Measurements from ENCODE around the gene MICAL2.

The MICAL2 gene

DNA sequence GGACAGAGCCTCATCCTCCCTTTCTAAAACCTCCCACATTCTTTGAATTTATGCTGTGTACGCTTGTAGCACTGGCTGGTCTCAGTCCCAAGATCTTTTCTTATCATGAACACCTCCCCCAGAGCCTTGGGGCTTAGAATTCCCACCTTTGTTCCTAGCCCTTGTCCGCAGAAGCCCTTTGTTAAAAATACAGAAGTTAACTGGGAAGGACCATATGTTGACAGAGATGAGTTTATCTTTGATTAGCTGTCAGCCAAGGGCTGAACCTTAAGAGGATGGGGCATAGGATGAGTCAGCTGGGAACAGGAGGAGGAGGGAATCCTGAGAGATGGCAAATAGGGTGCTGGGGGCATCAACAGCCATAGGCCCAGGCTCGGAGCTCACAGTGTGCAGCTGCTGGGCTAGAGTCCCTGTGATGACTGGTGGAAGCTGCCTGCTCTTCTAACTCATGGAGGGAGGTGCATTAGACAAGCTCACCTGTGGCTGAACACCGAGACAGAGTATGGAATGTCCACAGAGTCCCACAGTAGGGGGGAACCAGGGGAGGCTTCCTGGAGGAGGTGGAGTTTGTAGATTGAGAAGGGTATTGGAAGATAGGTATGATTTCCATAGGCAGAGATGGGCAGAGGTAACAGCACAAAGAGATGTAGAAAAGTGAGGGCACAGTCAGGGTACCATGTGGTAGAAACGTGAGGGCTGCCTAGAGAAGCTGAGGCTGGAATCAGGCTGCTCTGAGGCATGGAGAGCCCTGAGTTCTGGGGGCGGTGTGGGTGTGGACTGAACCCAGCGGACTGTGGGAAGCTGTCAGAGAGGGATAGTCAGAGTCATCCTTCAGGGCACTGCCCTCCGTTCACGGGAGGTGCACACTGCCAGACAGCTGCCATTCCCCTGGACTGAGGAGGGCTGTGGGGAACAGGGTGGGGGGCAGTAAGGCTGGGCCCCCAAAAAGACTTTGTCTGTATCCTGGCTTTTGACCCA, 9.9 kb downstream of the MICAL2 start:
- DNase-seq = peak; percentile 71

DNA sequence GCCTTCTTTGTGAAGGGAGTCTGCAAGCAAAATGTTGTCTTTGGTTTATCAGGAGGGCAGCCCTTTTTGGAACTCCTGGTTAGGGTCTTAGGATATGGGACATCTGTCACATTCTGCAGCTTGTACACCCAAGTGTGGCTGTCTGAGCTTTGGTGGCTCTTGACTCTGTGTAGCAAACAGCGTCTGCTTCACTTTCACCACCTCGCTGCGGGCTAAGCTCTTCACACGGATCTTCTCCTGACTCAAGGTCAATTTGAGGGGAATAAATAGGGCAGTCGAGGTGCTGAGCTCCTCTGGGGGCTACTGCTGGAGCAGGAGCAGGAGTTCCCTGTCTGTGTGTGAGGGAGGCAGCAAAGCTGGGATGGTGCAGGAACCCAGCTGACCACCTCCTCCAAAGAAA, 10.6 kb downstream of the MICAL2 start:
- no peak for DNase-seq

DNA sequence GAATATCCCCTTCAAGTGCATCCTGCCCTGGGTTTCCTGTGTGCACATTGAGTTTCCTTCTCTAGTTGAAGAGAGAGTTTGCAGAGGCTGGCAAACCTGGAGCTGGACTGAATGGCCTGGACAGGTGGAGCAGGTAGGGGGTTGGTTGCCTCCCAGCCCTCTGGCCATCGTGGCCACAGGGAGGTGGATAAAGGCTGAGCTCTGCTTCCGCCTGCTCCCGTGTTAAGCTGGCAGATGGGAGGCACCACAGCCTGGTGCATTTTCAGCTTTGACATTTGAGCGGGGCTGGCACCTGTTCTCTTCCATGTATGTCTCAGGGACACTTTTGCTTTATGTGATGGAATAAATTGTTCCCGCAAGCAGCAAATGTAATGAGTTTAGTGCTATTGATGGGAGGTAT, 11.1 kb downstream of the MICAL2 start:
- DNase-seq = no peak

DNA sequence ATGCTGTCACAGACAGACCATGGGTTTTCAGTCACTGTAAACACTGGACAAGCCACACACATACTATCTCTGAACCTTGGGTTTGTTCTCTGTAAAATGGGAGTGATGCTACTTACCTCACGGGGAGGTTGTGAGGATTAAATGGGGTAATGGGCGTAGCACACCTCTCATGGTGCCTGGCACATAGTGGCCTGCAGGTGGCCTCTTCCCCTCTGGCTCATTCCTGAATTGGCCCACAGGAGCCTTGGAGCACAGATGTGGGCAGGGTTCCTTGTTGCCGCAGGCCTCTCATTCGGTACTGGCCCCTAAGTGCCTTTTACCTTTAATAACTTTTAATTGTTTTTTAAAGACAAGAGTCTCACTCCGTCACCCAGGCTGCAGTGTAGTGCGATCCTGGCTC, 11.7 kb downstream of the MICAL2 start:
- DNase-seq = no peak

DNA sequence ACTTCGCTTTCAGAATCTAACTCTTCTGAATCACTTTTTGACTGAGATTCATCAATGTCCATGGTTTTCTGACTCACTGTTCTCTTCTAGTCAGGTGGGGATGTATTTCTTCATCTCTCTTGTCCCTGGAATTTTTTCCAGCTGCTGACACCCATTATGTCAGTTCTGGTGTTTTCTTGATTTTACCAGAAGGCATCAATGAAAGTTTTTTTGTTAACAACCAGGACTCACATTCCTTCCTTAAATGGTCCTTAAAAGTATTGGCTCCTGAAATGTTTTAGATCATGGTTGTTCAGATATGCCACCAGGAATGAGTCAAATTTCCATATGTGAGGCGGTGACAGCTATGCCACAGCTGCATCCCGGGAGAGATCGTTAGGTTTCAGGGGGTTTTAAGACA, 12.9 kb downstream of the MICAL2 start:
- peak; percentile 43 for DNase-seq

DNA sequence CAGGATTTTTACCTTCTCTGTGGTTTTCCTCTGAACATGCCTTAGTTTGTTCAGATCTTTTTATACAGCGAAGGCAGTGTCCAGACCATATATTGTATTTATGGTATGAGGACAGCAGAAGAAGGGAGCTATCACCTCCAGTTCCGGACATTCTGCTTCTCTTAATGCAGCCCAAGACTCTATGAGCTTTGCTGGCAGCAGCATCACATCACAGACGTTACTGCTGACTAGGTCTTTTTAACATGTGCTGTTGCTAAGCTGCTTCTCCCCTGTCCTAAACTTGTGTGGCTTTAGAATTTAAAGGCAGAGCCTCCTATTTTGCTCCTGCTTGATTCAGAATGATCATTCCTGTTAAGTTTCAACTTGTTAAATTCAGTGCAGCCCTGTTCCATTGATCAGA, 13.4 kb downstream of the MICAL2 start:
- DNase-seq = no peak

DNA sequence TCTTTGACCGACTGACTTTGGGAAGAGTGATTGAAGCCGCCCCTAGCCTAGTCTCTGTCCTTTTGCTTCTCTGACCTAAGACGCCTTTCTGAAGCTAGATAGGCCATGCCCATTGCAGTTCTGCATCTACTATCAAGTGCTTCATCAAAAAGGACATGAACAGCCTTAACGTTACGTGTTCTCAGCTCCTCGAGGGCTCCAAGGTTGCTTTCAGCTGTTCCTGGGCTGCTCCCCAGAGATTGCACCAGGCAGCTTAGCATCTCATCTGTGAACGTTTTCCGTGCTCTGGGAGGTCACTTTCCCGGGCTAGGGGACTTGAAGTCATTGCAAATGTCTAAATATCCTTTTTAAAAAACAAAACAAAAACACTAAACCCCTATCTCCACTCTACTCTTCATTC, 13.9 kb downstream of the MICAL2 start:
- DNase-seq = no peak

DNA sequence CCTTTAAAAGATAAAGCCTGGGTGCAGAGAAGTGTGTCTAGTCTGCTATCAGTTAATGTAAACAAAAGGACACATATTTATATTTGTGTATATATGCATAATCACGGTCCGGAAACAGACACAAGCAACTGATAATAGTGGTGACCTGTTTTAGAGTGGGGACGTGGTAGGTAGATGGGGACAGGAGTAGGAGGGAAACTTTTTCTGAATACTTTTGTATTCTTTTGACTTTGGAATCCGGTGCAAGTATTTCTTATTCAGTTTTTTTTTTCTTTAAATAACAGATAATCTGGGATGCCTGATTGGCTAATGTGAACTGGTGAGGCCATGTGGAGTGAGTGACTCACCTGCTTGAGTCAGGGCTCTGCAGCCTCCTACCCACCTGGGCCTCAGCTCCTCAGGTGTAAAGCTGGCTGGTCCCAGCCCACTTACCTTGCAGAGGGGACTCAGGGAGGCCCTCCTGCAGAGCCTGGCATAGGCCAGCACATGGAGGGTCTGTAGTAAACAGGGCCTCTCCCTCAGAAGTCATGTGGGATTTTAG, 15.3 kb downstream of the MICAL2 start:
- DNase-seq = no peak

DNA sequence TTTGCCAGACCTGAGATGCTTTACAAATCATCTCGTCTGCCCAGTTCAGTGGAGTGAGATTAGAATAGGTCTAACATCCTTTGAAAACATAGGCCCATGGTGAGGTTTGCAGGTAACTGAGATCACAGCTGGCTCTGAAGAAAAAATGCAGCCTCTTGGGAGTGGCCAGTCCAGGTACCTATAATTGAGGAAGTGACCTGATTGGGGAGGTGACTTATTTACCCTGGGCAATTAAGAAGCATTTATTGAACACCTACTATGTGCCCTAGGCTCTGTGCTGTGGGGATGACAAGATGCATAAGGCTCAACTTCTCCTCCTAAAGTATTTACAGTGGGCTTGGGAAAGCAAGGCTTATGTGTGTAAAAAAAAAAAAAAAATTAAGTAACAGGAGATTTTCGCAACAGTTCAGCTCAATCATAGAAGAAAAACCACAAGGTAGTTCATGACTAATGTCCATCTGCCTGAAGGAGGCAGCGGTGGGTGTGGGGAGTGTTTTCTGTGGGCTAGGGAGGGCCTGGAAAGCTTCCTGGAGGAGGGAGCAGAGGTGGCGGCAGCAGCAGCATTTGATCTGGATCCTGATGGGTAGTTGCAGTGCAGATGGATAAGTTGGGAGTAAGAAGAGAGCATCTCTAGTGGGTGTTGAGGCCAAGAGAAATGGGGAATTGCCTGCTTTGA, 16.1 kb downstream of the MICAL2 start:
- peak; percentile 91 for DNase-seq

DNA sequence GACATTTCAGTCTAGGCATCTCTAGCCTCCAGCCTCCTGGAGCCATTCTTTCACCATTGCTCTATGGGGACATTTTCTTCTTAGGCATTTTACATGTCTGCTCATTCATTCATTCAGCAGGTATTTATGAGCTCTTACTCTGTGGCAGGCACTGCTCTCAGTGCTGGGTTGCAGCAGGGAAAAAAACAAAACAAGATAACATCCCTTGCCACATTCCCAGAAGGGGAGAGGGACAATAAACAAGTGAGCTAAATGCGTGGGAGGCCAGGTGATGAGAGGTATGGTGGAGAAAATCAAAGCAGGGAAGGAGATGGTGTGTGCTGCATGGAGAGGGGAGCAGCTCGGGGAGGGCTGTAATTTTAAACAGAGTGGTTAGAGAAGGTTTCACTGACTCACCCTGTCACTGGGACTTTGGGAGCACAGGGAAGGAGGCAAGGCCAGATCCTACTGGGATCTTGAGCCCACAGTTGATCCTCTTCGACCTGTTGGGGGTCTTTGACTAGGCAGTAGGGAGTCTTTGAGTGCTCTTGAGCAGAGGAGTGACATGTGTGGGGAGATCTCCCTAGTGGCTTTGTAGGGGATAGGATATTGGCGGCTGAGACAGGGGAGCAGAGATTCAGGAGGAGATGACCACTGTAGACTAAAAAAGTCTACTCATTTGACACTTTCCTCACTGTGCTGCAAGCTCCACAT, 17.0 kb downstream of the MICAL2 start:
- DNase-seq = no peak

DNA sequence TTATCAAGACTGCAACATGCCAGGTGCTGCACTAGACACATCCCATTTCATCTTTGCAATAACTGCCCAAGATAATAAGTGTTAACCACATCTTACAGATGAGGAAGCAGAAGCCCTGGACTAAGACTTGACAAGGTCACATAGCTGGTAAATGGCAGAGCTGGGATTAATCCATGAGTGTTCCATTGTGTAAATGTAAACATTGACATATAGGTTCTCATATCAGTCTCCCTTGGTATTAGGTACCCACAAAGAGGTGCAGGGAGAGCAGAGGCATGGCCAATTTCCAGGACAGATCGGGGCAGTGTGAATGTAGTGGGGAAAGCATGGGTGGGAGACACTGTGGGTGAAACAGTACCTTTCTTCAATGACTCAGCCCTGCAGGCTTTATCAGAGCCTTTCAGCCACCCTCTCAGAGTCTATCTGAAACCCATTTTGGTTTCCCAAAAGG, 17.9 kb downstream of the MICAL2 start:
- no peak for DNase-seq

DNA sequence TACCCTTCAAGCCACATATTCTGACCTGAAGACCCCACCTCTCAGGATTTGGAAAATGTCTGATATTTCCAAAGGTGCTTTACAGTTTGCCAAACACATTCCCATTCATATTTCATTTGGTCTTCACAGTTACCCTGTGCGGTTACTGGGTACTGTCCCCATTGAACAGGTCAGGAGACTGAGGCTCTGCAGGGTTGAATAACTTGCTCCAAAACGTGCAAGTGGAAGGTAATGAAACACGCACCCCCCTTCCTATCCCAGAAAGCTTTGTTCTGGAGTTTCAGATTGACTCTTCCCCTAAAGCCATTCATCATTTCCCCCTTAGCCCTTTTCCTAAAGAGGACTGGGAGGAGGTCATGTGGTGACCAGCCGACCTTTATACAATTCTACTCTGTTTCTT, 18.8 kb downstream of the MICAL2 start:
- no peak for DNase-seq

DNA sequence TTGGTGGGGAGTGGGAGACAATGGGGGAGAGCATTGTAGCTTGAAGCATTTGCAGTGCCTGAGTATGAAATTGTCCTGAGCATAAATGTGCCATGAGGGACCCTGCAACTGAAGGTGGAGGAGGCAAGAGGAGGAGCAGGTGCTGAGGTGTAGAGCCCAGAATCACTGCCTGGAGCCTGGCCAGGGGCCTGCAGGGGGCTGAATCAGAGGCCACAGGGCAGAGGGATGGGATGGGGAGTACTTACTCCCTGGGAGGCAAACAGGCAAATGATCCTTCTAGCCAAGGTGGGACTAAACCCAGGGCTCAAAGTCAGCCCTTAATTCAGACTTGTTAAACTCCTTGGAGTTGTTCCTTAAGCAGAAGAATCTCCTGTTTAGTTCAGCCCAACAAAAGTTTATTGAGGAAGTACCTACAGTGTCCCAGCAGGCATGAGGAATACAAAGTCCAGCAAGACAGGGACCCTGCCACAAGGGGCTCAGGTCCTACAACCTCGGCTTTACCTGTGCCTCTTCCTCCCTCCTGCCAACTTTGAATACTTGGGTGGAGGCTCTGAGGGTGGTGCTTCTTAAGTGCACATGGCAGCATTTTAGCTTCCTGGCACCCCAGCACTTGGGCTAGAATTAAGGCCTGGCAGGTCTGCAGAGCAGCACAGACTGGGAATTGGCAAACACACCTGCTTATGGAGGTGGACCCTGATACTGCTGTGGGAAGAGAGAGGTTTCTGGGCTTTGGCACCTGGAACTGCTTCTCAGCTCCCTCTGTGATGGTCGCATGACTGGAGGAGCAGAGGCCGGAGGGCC, 20.0 kb downstream of the MICAL2 start:
- no peak for DNase-seq

DNA sequence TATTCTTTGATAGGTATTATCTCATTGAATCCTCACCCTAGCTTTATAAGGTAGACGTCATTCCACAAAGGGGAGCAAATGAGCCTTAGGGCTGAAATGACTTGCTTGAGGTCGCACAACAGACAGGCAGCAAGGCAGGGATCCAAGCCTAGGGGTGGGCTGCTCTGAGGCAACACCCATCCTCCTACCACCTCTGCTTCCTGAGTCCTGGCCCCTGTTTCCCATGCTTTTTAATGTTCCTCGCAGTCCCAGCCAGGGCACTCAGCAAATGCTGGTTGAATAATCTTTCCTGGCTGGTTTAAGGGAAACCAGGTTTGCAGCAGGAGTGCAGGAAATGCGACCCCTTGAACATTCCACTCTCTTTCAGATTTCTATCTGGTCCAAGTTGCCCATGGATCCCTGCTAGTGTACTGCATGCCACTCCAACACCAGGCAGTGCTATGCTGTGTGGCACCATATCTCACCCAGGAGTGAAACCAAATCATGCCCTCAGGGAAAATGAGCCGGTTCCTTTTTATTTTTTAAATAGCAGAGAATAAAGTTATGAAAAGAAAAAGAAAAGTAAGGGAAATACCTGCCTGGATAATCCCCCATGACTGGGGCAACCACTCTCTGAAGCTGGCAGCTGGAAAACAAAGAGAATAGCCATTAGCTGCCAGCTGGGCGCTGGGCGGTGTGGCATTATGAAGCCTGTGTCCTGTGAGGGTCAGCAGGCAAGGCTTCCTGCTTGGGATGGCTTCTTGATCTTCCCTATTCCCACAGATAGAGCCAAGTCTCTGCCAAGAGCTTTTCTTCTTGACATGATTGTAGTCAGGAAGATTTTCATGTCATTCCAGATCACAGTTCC, 21.8 kb downstream of the MICAL2 start:
- peak; percentile 33 for DNase-seq

DNA sequence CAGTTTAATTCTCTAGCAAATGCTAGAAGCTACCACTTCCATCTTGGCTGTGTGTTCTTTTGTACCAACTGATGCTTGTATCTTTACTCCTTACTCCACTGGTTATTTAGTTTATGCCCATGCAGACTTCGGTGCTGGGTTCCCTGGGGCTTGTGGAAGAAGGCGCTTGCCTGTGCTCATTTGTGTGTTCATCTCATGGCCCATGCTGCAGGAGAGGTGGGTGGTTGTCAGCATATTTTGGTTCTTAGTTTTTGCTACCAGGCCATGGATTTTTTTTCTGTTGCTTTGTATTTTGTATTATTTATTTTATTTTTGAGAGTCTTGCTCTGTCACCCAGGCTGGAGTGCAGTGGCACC, 22.4 kb downstream of the MICAL2 start:
- no peak for DNase-seq

DNA sequence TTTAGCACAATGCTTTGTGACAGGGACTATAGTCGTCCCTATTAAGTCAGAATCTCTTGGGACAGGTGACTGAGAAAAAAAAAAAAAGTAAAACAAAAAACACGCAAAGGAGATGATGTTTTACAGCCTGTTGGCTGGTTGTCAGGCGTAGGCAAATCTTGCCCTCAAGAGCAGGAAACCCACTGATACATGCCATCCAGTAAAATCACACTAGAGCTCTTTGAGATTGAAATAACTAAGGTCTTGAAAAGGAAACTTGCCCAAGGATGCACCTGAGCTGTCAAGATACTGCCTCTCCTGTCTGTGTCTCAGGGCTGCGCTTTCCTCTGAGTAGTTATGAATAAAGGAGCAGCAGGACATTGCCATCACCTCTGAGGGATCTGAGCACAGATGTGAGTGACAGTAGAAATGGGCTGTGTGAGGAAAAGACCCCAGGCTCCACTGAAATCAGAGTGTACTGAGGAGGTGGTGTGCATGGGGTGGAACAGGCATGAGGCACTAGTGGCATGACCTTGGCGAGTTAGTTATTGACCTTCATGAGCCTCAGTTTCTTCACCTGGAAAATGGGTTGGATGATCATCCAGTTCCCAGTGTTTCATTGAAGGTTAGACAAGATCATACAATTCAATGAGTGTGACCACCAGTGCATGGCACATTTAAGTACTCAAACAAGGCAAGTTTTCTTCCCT, 23.3 kb downstream of the MICAL2 start:
- no peak for DNase-seq

DNA sequence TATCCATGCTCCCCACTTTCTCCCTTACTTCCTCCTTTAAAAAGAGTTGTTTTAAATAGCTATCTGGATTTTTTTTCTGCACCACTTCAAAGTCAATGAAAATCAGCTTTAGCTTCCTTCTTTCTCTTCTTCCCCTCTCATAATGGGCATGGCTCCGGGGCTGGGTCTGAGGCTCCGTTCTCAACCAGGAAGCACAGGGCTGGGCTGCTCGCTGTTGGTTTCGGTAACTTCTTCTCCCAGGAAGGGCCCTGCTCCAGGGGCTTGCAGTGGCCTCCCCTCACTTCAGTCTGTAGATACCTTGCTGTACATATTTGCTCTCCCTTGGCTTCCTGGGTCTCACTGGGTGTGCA, 23.8 kb downstream of the MICAL2 start:
- no peak for DNase-seq

DNA sequence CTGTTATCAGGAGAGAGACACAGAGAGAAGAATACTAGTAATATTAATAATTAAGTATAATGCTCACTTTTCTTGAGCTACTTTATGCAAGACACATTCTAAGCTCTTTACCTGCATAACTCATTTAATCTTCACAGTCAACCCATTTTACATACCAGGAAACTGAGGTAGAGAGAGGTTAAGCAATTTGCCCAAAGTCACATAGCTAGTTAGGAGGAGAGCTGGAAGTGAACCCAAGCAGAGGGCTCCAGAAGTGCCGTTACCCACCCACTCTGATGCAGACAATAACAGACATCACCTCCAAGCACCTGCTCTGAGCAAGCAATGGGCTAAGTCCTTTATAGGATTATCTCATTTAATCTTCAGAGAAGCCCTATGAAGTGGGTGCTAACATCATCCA, 24.8 kb downstream of the MICAL2 start:
- no peak for DNase-seq

DNA sequence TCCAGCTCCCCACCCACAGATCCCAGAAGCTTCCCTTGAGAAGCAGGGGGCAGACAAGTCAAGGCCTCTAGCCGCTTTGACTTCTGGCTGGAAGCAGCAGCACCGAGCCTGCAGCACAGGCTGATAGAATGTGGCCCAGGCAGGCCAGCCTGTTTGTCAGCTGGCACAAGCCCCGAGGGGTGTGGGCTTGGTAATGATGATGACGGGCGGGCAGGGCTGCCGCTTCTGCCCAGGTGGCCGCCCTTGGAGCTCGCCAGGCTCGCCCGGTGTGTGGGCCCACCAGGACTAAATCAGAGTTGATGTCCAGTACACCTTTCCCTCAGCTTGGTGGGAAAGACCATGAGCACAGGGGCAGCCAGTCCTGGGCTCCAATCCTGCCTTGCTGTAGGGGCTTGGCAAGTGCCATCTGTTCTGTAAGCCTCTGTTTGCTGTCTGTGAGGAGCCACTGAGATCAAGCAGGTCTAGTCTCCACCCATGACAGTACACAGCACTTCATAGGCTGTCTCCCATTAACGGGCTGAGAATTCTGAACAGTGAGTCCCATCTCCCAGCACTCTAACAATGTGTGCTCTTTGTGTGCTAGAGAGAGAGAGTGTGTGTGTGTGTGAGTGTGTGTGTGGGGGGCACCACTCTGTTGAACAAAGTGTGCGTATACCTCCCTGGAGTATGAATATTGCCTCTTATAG, 26.8 kb downstream of the MICAL2 start:
- DNase-seq = no peak

DNA sequence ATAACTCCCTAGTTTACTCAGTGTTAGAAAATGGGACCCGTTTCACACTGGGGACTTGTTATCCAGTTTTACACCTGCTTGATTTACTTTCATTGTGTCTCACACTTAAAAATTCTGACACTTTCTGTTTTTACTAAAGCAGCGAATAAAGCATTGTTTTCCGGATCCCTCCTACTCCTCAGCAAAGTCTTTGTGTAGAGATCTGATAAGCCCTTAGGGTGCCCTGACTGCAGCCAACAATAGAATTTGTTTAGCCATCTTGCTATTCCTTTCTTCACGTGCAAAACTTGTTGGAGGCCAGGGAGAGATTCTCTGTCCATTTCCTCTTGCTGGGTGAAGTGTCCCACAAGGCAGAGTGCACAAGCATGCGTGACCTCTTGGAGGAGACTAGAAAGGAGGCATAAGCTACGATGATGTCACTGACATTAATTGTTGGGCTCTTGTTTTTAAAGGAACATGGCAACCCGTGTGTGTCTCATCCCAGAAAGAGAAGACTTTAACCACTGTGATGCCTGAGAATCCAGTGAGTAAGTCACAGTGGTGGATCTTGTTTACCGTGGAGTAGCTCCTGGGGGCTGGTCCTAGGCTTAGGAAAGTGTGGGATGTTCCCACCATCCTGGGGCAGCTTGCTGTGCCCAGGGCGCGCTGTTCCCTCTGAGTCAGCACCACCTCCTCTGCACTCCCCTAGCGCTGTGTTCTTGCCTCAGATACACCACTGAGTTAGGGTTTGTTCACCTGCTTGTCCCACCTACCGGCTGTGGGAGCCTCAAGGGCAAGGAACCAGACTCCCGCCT, 27.7 kb downstream of the MICAL2 start:
- DNase-seq = peak; percentile 98
